HuH-7 (cell line): ENCODE data around the gene AOC2.
A peak's percentile ranks its signal among the peaks of the same experiment; 100 is the strongest.
"Not testable (repeated sequence)": the region's sequence is repeated elsewhere in the genome, so short reads cannot be mapped to it uniquely, and the experiment has no call there.

Experiments
- DNase-seq: peaks from one replicate; pipeline ENCODE4 v3.0.0; 2011; ENCODE audit warnings: low spot score

AOC2 gene

GRCh38 chr17:42832213-42832933 is 12.0 kb upstream of the AOC2 start:
- no peak for DNase-seq

- peak; percentile 92 for DNase-seq
Measured at GRCh38 chr17:42832934-42833766, 11.2 kb upstream of the AOC2 start, which contains the start of gene PSME3. TSS of gene PSME3 (plus strand) at chr17:42833397. CDS start at chr17:42833632, 235 bp downstream.

- no peak for DNase-seq
Measured at GRCh38 chr17:42833767-42834422, 10.5 kb upstream of the AOC2 start.

- DNase-seq: no peak
Measured at GRCh38 chr17:42835732-42836131, 8.6 kb upstream of the AOC2 start.

- DNase-seq: no peak
Measured at GRCh38 chr17:42841975-42842685, 2.2 kb upstream of the AOC2 start.

GRCh38 chr17:42843358-42843934 is 934 bp upstream of the AOC2 start:
- peak; percentile 95 for DNase-seq

GRCh38 chr17:42844761-42845555 is 578 bp downstream of the AOC2 start:
- no peak for DNase-seq

GRCh38 chr17:42845556-42845917 is 1.2 kb downstream of the AOC2 start:
- no peak for DNase-seq

GRCh38 chr17:42845918-42846593 is 1.7 kb downstream of the AOC2 start:
- DNase-seq: no peak

GRCh38 chr17:42846594-42847280 is 2.4 kb downstream of the AOC2 start:
- no peak for DNase-seq

- DNase-seq: no peak
Measured at GRCh38 chr17:42848093-42848492, 3.7 kb downstream of the AOC2 start.

- DNase-seq: no peak
Measured at GRCh38 chr17:42849031-42849430, 4.7 kb downstream of the AOC2 start.

GRCh38 chr17:42849451-42850181 is 5.2 kb downstream of the AOC2 start:
- no peak for DNase-seq

- DNase-seq: no peak
Measured at GRCh38 chr17:42850954-42851353, 6.6 kb downstream of the AOC2 start, which contains the start of gene AOC3. TSS of gene AOC3 (plus strand) at chr17:42851199. CDS start at chr17:42851344, 145 bp downstream.

- not testable (repeated sequence) for DNase-seq
Measured at GRCh38 chr17:42851371-42852240, 7.2 kb downstream of the AOC2 start.

- no peak for DNase-seq
Measured at GRCh38 chr17:42852351-42852750, 8.0 kb downstream of the AOC2 start.

GRCh38 chr17:42853004-42853403 is 8.6 kb downstream of the AOC2 start:
- no peak for DNase-seq

GRCh38 chr17:42853597-42853967 is 9.2 kb downstream of the AOC2 start:
- no peak for DNase-seq
